HG03060 (cell line): ENCODE results near the gene COG8.

Experiments
- ATAC-seq: cut with Tn5 transposase; IDR thresholded peaks from one replicate; pipeline ENCODE4 v1.9.1; 2021; ENCODE audit warnings: low read depth, moderate number of reproducible peaks; ENCODE audit not compliant: unreplicated experiment

COG8 gene

GRCh38 chr16:69346683-69347082, 7.3 kb upstream of the COG8 start:
- no peak for ATAC-seq

- ATAC-seq, result no peak
Observed at GRCh38 chr16:69345923-69346322, 6.6 kb upstream of the COG8 start.

GRCh38 chr16:69344171-69344570, 4.8 kb upstream of the COG8 start:
- no peak for ATAC-seq

- ATAC-seq, result no peak
Observed at GRCh38 chr16:69340095-69340644, 806 bp upstream of the COG8 start.

GRCh38 chr16:69338557-69339288, 641 bp downstream of the COG8 start:
- ATAC-seq, result no peak

- no peak for ATAC-seq
Observed at GRCh38 chr16:69334696-69335095, 4.7 kb downstream of the COG8 start.

- ATAC-seq, result peak; percentile 56
Observed at GRCh38 chr16:69330286-69331109, 8.9 kb downstream of the COG8 start, which contains the start of gene PDF. PDF (minus strand) TSS chr16:69330588; CDS start chr16:69330570, 18 bp downstream.

GRCh38 chr16:69329369-69330285, 9.7 kb downstream of the COG8 start:
- ATAC-seq, result no peak

- no peak for ATAC-seq
Observed at GRCh38 chr16:69328854-69329316, 10.5 kb downstream of the COG8 start.

- no peak for ATAC-seq
Observed at GRCh38 chr16:69327585-69328310, 11.6 kb downstream of the COG8 start.

- no peak for ATAC-seq
Observed at GRCh38 chr16:69326172-69326873, 13.0 kb downstream of the COG8 start.

GRCh38 chr16:69325784-69326171, 13.6 kb downstream of the COG8 start:
- ATAC-seq, result no peak

GRCh38 chr16:69324585-69325253, 14.6 kb downstream of the COG8 start:
- ATAC-seq, result no peak

GRCh38 chr16:69324013-69324531, 15.3 kb downstream of the COG8 start:
- no peak for ATAC-seq

- ATAC-seq, result no peak
Observed at GRCh38 chr16:69323415-69323814, 15.9 kb downstream of the COG8 start.

GRCh38 chr16:69322343-69322742, 17.0 kb downstream of the COG8 start:
- ATAC-seq, result no peak

- no peak for ATAC-seq
Observed at GRCh38 chr16:69321080-69321479, 18.3 kb downstream of the COG8 start.

GRCh38 chr16:69320740-69321073, 18.7 kb downstream of the COG8 start:
- ATAC-seq, result no peak
